ENCODE data around the gene TSPAN9. TPM values are rescaled to one million over a fixed set of nuclear protein-coding genes. Genes with fewer than 3 reads are reported as not detected.

The TSPAN9 gene
- total RNA-seq, 4 donors from 2014 or later: 15.7 to 32.6 (median 26.2) TPM

GRCh38 chr12:3085341-3086139, 8.4 kb downstream of the TSPAN9 start:
- Histone ChIP-seq H3K36me3 (peaks cover 0 to 24% (median 0%) of the 10 kb centered on the region in 3 donors), H3K27me3 (no peaks in the 10 kb centered on the region), H3K4me3 (no peak overlapping the region), H3K4me1 (peaks cover 0 to 21% (median 2%) of the 10 kb centered on the region in 4 donors), H3K27ac (peak overlapping the region in 2 of 4 donors; percentile 57 to 68), H3K9me3 (no peaks in the 10 kb centered on the region)
- no peak for DNase-seq (ENCODE audit: low spot score in 2 of 2)
- 75 to 81% methylated on average over 18 to 19 of the region's 19 CpGs for WGBS, 2 donors
- TF ChIP-seq POLR2A (IDR thresholded peaks at IDR 0.05) (no peak), CTCF (IDR thresholded peaks at IDR 0.05) (no peak), EP300 (IDR thresholded peaks at IDR 0.05) (no peak)

- Histone ChIP-seq H3K4me3 (no peak overlapping the region), H3K9me3 (no peaks in the 10 kb centered on the region), H3K36me3 (peaks cover 0 to 24% (median 0%) of the 10 kb centered on the region in 3 donors), H3K4me1 (peaks cover 0 to 26% (median 3%) of the 10 kb centered on the region in 4 donors), H3K27ac (peak overlapping the region in 2 of 4 donors; percentile 57 to 68), H3K27me3 (no peaks in the 10 kb centered on the region)
- WGBS, 2 donors: 77 to 80% methylated on average over 4 of the region's 4 CpGs
- DNase-seq (ENCODE audit: low spot score in 2 of 2): no peak
- no peak for TF ChIP-seq EP300 (IDR thresholded peaks at IDR 0.05)
Measured at GRCh38 chr12:3086211-3086610, 9.0 kb downstream of the TSPAN9 start.

- TF ChIP-seq CTCF (IDR thresholded peaks at IDR 0.05): no peak
- peak in 1 of 2 donors; percentile 17 for TF ChIP-seq EP300 (IDR thresholded peaks at IDR 0.05)
- H3K27ac ChIP-seq: peak overlapping the region in 2 of 4 donors; percentile 50 to 68
Measured at GRCh38 chr12:3086729-3087323, 9.6 kb downstream of the TSPAN9 start.

GRCh38 chr12:3087758-3088650, 10.8 kb downstream of the TSPAN9 start:
- H3K27ac ChIP-seq: peak overlapping the region in 2 of 4 donors; percentile 50 to 68
- no peak for TF ChIP-seq CTCF (IDR thresholded peaks at IDR 0.05)
- TF ChIP-seq POLR2A (IDR thresholded peaks at IDR 0.05): no peak
- TF ChIP-seq EP300 (IDR thresholded peaks at IDR 0.05): no peak
- H3K9me3 ChIP-seq: no peaks in the 10 kb centered on the region
- H3K4me1 ChIP-seq: peaks cover 0 to 42% (median 9%) of the 10 kb centered on the region in 4 donors
- no peaks in the 10 kb centered on the region for H3K27me3 ChIP-seq
- H3K36me3 ChIP-seq: peaks cover 0 to 24% (median 0%) of the 10 kb centered on the region in 3 donors
- DNase-seq (ENCODE audit: low spot score in 2 of 2): no peak
- no peak overlapping the region for H3K4me3 ChIP-seq
- WGBS, 2 donors: 81 to 86% methylated on average over 11 of the region's 11 CpGs

More at GRCh38 chr12:3086729-3087323, 9.6 kb downstream of the TSPAN9 start:
- Histone ChIP-seq H3K4me1 (peaks cover 0 to 32% (median 6%) of the 10 kb centered on the region in 4 donors), H3K36me3 (peaks cover 0 to 24% (median 0%) of the 10 kb centered on the region in 3 donors), H3K27me3 (no peaks in the 10 kb centered on the region), H3K4me3 (no peak overlapping the region), H3K9me3 (no peaks in the 10 kb centered on the region)
- 76 to 84% methylated on average over 9 of the region's 9 CpGs for WGBS, 2 donors
- no peak for DNase-seq (ENCODE audit: low spot score in 2 of 2)

- Histone ChIP-seq H3K4me3 (no peak overlapping the region), H3K27ac (peak overlapping the region in 2 of 4 donors; percentile 12 to 55), H3K4me1 (peaks cover 0 to 34% (median 7%) of the 10 kb centered on the region in 4 donors), H3K27me3 (no peaks in the 10 kb centered on the region), H3K9me3 (no peaks in the 10 kb centered on the region), H3K36me3 (peaks cover 0 to 14% (median 0%) of the 10 kb centered on the region in 3 donors)
- no peak for TF ChIP-seq POLR2A (IDR thresholded peaks at IDR 0.05)
- no peak for TF ChIP-seq CTCF (IDR thresholded peaks at IDR 0.05)
- TF ChIP-seq EP300 (IDR thresholded peaks at IDR 0.05): no peak
- DNase-seq (ENCODE audit: low spot score in 2 of 2): no peak
- WGBS, 2 donors: 94 to 97% methylated on average over 5 of the region's 5 CpGs
Measured at GRCh38 chr12:3089588-3089987, 12.4 kb downstream of the TSPAN9 start.

All from tibial nerve (tissue), 4 donors.